ENCODE results near the gene MACROH2A1.

DNA sequence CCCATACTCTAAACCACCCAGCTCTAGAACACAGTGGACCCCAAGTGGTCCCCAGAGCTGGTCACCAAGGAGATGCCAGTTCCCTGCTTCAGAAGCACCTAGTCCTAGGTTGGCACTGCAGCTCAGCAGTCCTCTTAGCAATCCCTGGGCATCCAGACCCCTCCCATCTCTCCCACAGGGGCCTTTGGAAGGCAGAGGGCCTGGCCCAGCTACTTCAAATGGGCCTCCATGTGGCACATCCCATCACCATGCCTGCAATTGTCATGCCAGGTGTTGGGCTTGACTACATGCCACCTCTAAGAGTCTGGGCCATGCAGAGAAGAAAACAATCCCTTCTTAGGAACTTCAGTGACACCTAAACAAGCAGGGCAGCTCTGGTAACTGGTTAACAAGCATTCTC lies 14.1 kb downstream of the MACROH2A1 start:
- TF ChIP-seq CREB1 (IDR thresholded peaks at IDR 0.05; ENCODE audit: low read depth), result no peak
- TF ChIP-seq, protein P1, sequence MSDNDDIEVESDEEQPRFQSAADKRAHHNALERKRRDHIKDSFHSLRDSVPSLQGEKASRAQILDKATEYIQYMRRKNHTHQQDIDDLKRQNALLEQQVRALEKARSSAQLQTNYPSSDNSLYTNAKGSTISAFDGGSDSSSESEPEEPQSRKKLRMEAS (IDR thresholded peaks at IDR 0.05), result no peak

Data from Ishikawa (cell line).